ENCODE data around the gene JAZF1.

The JAZF1 gene

GRCh38 chr7:28180364-28181147 lies at the start of gene JAZF1:
JAZF1 (minus strand) TSS chr7:28180795.
- H3K4me3 ChIP-seq: peak within 1 kb of the TSS; percentile 49 to 92 (median 74)
- peak within 1 kb of the TSS; percentile 23 to 91 (median 81) for H3K27ac ChIP-seq

GRCh38 chr7:28230261-28230660 lies 49.7 kb upstream of the JAZF1 start:
- Histone ChIP-seq H3K27ac (no peak overlapping the region), H3K4me3 (no peak overlapping the region)

- H3K4me3 ChIP-seq: no peak overlapping the region
These were observed 47.8 kb upstream of the JAZF1 start for GRCh38 chr7:28228396-28228795.

GRCh38 chr7:28226003-28226402 lies 45.4 kb upstream of the JAZF1 start:
- H3K4me3 ChIP-seq: no peak overlapping the region
- no peak overlapping the region for H3K27ac ChIP-seq

More at GRCh38 chr7:28228396-28228795, 47.8 kb upstream of the JAZF1 start:
- no peak overlapping the region for H3K27ac ChIP-seq

GRCh38 chr7:28225576-28225975 lies 45.0 kb upstream of the JAZF1 start:
- Histone ChIP-seq H3K4me3 (no peak overlapping the region), H3K27ac (no peak overlapping the region)

- H3K27ac ChIP-seq: no peak overlapping the region
- no peak overlapping the region for H3K4me3 ChIP-seq
These were observed 44.1 kb upstream of the JAZF1 start for GRCh38 chr7:28224675-28225074.

GRCh38 chr7:28224172-28224571 lies 43.6 kb upstream of the JAZF1 start:
- H3K27ac ChIP-seq: no peak overlapping the region
- no peak overlapping the region for H3K4me3 ChIP-seq

GRCh38 chr7:28222636-28223035 lies 42.0 kb upstream of the JAZF1 start:
- Histone ChIP-seq H3K4me3 (no peak overlapping the region), H3K27ac (no peak overlapping the region)

- no peak overlapping the region for H3K27ac ChIP-seq
- H3K4me3 ChIP-seq: no peak overlapping the region
These were observed 39.2 kb upstream of the JAZF1 start for GRCh38 chr7:28219793-28220192.

GRCh38 chr7:28217143-28217542 lies 36.5 kb upstream of the JAZF1 start:
- Histone ChIP-seq H3K4me3 (no peak overlapping the region), H3K27ac (no peak overlapping the region)

- H3K4me3 ChIP-seq: no peak overlapping the region
- no peak overlapping the region for H3K27ac ChIP-seq
These were observed 30.4 kb upstream of the JAZF1 start for GRCh38 chr7:28211006-28211405.

- no peak overlapping the region for H3K27ac ChIP-seq
- H3K4me3 ChIP-seq: no peak overlapping the region
These were observed 27.9 kb upstream of the JAZF1 start for GRCh38 chr7:28208506-28208905.

GRCh38 chr7:28207486-28208158 lies 27.0 kb upstream of the JAZF1 start:
- Histone ChIP-seq H3K4me3 (no peak overlapping the region), H3K27ac (no peak overlapping the region)

- H3K27ac ChIP-seq: no peak overlapping the region
- no peak overlapping the region for H3K4me3 ChIP-seq
These were observed 24.9 kb upstream of the JAZF1 start for GRCh38 chr7:28205506-28205905.

GRCh38 chr7:28203508-28204240 lies 23.1 kb upstream of the JAZF1 start:
- Histone ChIP-seq H3K4me3 (no peak overlapping the region), H3K27ac (no peak overlapping the region)

GRCh38 chr7:28202222-28202621 lies 21.6 kb upstream of the JAZF1 start:
- no peak overlapping the region for H3K4me3 ChIP-seq
- no peak overlapping the region for H3K27ac ChIP-seq

- no peak overlapping the region for H3K4me3 ChIP-seq
- no peak overlapping the region for H3K27ac ChIP-seq
These were observed 20.5 kb upstream of the JAZF1 start for GRCh38 chr7:28201131-28201530.

GRCh38 chr7:28200598-28200997 lies 20.0 kb upstream of the JAZF1 start:
- H3K4me3 ChIP-seq: no peak overlapping the region

GRCh38 chr7:28199021-28199510 lies 18.5 kb upstream of the JAZF1 start:
- Histone ChIP-seq H3K27ac (no peak overlapping the region), H3K4me3 (no peak overlapping the region)

More at GRCh38 chr7:28200598-28200997, 20.0 kb upstream of the JAZF1 start:
- no peak overlapping the region for H3K27ac ChIP-seq

- no peak overlapping the region for H3K4me3 ChIP-seq
- no peak overlapping the region for H3K27ac ChIP-seq
These were observed 15.5 kb upstream of the JAZF1 start for GRCh38 chr7:28195910-28196620.
